Liver (tissue), 3 donors: ENCODE data around the gene PFDN6.

Experiments
- EGR1 ChIP-seq, 2 donors: IDR thresholded peaks; 2 replicates each; pipeline ENCODE4 v1.6.1; 2016 to 2018; ENCODE audit warnings: antibody characterized with exemption in 2 of 2, low read depth in 2 of 2
- GABPA ChIP-seq, 2 donors: IDR thresholded peaks in 1 of 2; conservative IDR thresholded peaks in 1 of 2; 2 replicates each; pipeline ENCODE4 v1.6.1; 2016; ENCODE audit warnings: antibody characterized with exemption in 2 of 2, mild to moderate bottlenecking in 1 of 2, moderate library complexity in 1 of 2
- RAD21 ChIP-seq, 2 donors: IDR thresholded peaks; 2 replicates each; pipeline ENCODE4 v1.6.1; 2016; ENCODE audit warnings: antibody characterized with exemption in 2 of 2, mild to moderate bottlenecking in 2 of 2
- RXRA ChIP-seq, 2 donors: IDR thresholded peaks; 2 replicates each; pipeline ENCODE4 v1.6.1; 2017 to 2018; ENCODE audit warnings: antibody characterized with exemption in 2 of 2, mild to moderate bottlenecking in 1 of 2
- SP1 ChIP-seq: IDR thresholded peaks from 2 replicates; pipeline ENCODE4 v1.6.1; 2018; ENCODE audit warnings: antibody characterized with exemption, mild to moderate bottlenecking
- YY1 ChIP-seq: IDR thresholded peaks from 2 replicates; pipeline ENCODE4 v1.6.1; 2016; ENCODE audit warnings: antibody characterized with exemption, mild to moderate bottlenecking
- TF ChIP-seq, protein P1 (sequence below): IDR thresholded peaks from 2 replicates; pipeline ENCODE4 v1.6.1; 2016; ENCODE audit warnings: antibody characterized with exemption, mild to moderate bottlenecking
- TF ChIP-seq, protein P2 (sequence below): fragments of 150-350 bp; IDR thresholded peaks from 2 replicates; pipeline ENCODE4 v1.5.1; 2017; ENCODE audit warnings: improper control_type of control experiment, low read depth, low read length; ENCODE audit not compliant: missing input control
- TF ChIP-seq, protein P3 (sequence below): IDR thresholded peaks from 2 replicates; pipeline ENCODE4 v1.6.1; 2016; ENCODE audit warnings: antibody characterized with exemption
- donor health status: healthy.
- donor health status: healthy.

DNA sequence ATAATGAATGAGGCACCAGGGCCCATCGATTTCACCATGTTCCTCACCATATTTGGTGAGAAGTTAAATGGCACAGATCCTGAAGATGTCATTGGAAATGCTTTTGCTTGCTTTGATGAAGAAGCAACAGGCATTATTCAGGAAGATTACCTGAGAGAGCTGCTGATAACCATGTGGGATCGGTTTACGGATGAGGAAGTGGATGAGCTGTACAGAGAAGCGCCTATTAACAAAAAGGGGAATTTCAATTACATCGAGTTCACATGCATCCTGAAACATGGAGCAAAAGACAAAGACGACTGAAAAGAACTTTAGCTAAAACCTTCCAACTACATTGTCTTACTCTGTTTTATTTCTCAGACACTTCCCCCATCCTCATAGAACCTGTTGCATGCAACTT is 49.8 kb downstream of the PFDN6 start:
- TF ChIP-seq, protein P1, sequence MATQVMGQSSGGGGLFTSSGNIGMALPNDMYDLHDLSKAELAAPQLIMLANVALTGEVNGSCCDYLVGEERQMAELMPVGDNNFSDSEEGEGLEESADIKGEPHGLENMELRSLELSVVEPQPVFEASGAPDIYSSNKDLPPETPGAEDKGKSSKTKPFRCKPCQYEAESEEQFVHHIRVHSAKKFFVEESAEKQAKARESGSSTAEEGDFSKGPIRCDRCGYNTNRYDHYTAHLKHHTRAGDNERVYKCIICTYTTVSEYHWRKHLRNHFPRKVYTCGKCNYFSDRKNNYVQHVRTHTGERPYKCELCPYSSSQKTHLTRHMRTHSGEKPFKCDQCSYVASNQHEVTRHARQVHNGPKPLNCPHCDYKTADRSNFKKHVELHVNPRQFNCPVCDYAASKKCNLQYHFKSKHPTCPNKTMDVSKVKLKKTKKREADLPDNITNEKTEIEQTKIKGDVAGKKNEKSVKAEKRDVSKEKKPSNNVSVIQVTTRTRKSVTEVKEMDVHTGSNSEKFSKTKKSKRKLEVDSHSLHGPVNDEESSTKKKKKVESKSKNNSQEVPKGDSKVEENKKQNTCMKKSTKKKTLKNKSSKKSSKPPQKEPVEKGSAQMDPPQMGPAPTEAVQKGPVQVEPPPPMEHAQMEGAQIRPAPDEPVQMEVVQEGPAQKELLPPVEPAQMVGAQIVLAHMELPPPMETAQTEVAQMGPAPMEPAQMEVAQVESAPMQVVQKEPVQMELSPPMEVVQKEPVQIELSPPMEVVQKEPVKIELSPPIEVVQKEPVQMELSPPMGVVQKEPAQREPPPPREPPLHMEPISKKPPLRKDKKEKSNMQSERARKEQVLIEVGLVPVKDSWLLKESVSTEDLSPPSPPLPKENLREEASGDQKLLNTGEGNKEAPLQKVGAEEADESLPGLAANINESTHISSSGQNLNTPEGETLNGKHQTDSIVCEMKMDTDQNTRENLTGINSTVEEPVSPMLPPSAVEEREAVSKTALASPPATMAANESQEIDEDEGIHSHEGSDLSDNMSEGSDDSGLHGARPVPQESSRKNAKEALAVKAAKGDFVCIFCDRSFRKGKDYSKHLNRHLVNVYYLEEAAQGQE, result no peak
- TF ChIP-seq, protein P2, sequence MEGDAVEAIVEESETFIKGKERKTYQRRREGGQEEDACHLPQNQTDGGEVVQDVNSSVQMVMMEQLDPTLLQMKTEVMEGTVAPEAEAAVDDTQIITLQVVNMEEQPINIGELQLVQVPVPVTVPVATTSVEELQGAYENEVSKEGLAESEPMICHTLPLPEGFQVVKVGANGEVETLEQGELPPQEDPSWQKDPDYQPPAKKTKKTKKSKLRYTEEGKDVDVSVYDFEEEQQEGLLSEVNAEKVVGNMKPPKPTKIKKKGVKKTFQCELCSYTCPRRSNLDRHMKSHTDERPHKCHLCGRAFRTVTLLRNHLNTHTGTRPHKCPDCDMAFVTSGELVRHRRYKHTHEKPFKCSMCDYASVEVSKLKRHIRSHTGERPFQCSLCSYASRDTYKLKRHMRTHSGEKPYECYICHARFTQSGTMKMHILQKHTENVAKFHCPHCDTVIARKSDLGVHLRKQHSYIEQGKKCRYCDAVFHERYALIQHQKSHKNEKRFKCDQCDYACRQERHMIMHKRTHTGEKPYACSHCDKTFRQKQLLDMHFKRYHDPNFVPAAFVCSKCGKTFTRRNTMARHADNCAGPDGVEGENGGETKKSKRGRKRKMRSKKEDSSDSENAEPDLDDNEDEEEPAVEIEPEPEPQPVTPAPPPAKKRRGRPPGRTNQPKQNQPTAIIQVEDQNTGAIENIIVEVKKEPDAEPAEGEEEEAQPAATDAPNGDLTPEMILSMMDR, result no peak
- TF ChIP-seq SP1, result no peak
- TF ChIP-seq YY1, result no peak
- TF ChIP-seq, protein P3, sequence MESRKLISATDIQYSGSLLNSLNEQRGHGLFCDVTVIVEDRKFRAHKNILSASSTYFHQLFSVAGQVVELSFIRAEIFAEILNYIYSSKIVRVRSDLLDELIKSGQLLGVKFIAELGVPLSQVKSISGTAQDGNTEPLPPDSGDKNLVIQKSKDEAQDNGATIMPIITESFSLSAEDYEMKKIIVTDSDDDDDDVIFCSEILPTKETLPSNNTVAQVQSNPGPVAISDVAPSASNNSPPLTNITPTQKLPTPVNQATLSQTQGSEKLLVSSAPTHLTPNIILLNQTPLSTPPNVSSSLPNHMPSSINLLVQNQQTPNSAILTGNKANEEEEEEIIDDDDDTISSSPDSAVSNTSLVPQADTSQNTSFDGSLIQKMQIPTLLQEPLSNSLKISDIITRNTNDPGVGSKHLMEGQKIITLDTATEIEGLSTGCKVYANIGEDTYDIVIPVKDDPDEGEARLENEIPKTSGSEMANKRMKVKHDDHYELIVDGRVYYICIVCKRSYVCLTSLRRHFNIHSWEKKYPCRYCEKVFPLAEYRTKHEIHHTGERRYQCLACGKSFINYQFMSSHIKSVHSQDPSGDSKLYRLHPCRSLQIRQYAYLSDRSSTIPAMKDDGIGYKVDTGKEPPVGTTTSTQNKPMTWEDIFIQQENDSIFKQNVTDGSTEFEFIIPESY, result no peak
- no peak for TF ChIP-seq RAD21 (IDR thresholded peaks at IDR 0.05)
- no peak for TF ChIP-seq GABPA (IDR thresholded peaks at IDR 0.05 in 1 of 2, conservative IDR thresholded peaks at IDR 0.05 in 1 of 2)
- no peak for TF ChIP-seq RXRA (IDR thresholded peaks at IDR 0.05)
- no peak for TF ChIP-seq EGR1 (IDR thresholded peaks at IDR 0.05; ENCODE audit: low read depth in 2 of 2)
